ENCODE data around the gene SELPLG. TPM values are rescaled to one million over a fixed set of nuclear protein-coding genes. Genes with fewer than 3 reads are reported as not detected.
"Not testable (repeated sequence)": the region's sequence is repeated elsewhere in the genome, so short reads cannot be mapped to it uniquely, and the experiment has no call there.

SELPLG gene
- total RNA-seq, 1 donor from 2014 or later, result 5.8 TPM

DNA sequence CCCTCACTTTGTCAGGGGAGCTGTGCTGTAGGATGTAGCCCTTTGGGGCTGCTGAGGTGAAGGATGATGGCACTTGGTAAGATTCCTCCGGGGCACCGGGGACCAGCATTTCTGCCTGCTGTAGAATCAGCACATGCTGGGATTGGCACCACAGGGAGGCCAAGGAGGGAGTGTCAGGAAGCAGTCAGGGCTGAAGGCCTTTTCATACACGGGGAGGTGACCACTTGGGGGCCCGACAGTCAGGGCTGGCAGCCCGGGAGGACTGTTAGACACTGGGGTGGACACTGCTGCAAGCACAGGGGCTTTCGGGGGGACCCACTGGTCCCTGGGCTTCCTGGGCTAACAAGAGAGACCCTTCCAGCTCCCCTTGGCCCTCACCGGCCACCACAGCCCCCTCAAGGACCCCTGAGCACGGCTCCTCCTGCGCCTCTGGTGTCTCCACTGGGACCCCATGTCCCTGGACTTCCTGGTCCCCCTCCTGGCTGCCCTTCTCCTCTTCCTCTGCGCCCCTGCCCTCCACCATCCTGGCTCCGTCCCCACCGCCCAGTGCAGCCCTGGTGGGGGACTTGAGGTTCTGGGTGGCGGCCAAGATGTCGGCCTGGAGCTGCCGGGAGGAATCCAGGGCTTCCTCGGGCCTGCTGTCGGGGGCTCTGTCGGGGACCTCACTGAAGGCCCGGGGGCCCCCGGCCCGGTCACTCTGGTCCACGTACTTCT lies 42.3 kb downstream of the SELPLG start:
- H4K20me1 ChIP-seq (ENCODE audit: insufficient read depth, low read length), result peaks cover 7% of the 10 kb centered on the region
- no peak for TF ChIP-seq EZH2 (IDR thresholded peaks at IDR 0.05; ENCODE audit: insufficient read depth, low read length)
- TF ChIP-seq, protein P1, sequence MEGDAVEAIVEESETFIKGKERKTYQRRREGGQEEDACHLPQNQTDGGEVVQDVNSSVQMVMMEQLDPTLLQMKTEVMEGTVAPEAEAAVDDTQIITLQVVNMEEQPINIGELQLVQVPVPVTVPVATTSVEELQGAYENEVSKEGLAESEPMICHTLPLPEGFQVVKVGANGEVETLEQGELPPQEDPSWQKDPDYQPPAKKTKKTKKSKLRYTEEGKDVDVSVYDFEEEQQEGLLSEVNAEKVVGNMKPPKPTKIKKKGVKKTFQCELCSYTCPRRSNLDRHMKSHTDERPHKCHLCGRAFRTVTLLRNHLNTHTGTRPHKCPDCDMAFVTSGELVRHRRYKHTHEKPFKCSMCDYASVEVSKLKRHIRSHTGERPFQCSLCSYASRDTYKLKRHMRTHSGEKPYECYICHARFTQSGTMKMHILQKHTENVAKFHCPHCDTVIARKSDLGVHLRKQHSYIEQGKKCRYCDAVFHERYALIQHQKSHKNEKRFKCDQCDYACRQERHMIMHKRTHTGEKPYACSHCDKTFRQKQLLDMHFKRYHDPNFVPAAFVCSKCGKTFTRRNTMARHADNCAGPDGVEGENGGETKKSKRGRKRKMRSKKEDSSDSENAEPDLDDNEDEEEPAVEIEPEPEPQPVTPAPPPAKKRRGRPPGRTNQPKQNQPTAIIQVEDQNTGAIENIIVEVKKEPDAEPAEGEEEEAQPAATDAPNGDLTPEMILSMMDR (IDR thresholded peaks at IDR 0.05; ENCODE audit: insufficient read depth, low read depth, low read length), result no peak
- H3K27me3 ChIP-seq (ENCODE audit: insufficient read depth, low read length), result no peaks in the 10 kb centered on the region
- Mint-ChIP-seq H3K9me3 (ENCODE audit: unreplicated experiment) (no peaks in the 10 kb centered on the region), H3K36me3 (ENCODE audit: low read depth, unreplicated experiment) (no peaks in the 10 kb centered on the region), H3K27me3 (ENCODE audit: low read depth, unreplicated experiment) (peaks cover 5% of the 10 kb centered on the region), H3K4me1 (ENCODE audit: low read depth, unreplicated experiment) (peaks cover 7% of the 10 kb centered on the region), H3K27ac (ENCODE audit: unreplicated experiment) (no peak overlapping the region), H3K4me3 (ENCODE audit: unreplicated experiment) (no peak overlapping the region)
- no peaks in the 10 kb centered on the region for H3K9me3 ChIP-seq (ENCODE audit: insufficient read depth, low read depth, low read length)
- H3K36me3 ChIP-seq (ENCODE audit: insufficient read depth, low read length), result no peaks in the 10 kb centered on the region
- no peak overlapping the region for H3K4me3 ChIP-seq (ENCODE audit: insufficient read depth, low read depth, low read length)
- no peak overlapping the region for H3K4me2 ChIP-seq (ENCODE audit: low read length)
- H2AFZ ChIP-seq (ENCODE audit: low read depth, low read length), result no peak overlapping the region
- no peaks in the 10 kb centered on the region for H3K4me1 ChIP-seq (ENCODE audit: insufficient read depth, low read length)
- H3K27ac ChIP-seq (ENCODE audit: low read depth, low read length), result no peak overlapping the region
- no peak for FAIRE-seq
- no peak overlapping the region for H3K9ac ChIP-seq (ENCODE audit: low read length)
- DNase-seq (ENCODE audit: low read depth), result no peak
- no peaks in the 10 kb centered on the region for H3K79me2 ChIP-seq (ENCODE audit: insufficient read depth, low read length)

DNA sequence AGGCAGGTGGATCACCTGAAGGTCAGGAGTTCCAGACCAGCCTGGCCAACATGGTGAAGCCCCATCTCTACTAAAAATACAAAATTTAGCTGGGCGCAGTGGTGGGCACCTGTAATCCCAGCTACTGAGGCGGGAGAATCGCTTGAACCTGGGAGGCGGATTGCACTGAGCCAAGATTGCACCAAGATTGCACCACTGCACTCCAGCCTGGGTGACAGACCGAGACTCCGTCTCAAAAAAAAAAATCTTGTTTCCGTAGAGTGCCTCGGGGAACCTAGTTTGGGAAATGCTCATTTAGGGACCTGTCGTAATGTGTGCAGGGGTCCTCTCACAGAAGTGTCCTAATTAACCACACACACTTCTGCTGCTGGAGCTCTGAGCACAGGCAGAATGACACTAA lies 43.2 kb downstream of the SELPLG start:
- not testable (repeated sequence) for H3K4me1 ChIP-seq (ENCODE audit: insufficient read depth, low read length); H3K27me3 Mint-ChIP-seq (ENCODE audit: low read depth, unreplicated experiment); DNase-seq (ENCODE audit: low read depth); H3K27ac Mint-ChIP-seq (ENCODE audit: unreplicated experiment); H3K4me2 ChIP-seq (ENCODE audit: low read length); H3K4me1 Mint-ChIP-seq (ENCODE audit: low read depth, unreplicated experiment); H2AFZ ChIP-seq (ENCODE audit: low read depth, low read length); H3K9ac ChIP-seq (ENCODE audit: low read length); H3K27me3 ChIP-seq (ENCODE audit: insufficient read depth, low read length); H3K4me3 Mint-ChIP-seq (ENCODE audit: unreplicated experiment); FAIRE-seq; H3K9me3 Mint-ChIP-seq (ENCODE audit: unreplicated experiment); H3K36me3 Mint-ChIP-seq (ENCODE audit: low read depth, unreplicated experiment); H3K9me3 ChIP-seq (ENCODE audit: insufficient read depth, low read depth, low read length); H3K36me3 ChIP-seq (ENCODE audit: insufficient read depth, low read length); H3K4me3 ChIP-seq (ENCODE audit: insufficient read depth, low read depth, low read length); H4K20me1 ChIP-seq (ENCODE audit: insufficient read depth, low read length); H3K27ac ChIP-seq (ENCODE audit: low read depth, low read length); H3K79me2 ChIP-seq (ENCODE audit: insufficient read depth, low read length)

DNA sequence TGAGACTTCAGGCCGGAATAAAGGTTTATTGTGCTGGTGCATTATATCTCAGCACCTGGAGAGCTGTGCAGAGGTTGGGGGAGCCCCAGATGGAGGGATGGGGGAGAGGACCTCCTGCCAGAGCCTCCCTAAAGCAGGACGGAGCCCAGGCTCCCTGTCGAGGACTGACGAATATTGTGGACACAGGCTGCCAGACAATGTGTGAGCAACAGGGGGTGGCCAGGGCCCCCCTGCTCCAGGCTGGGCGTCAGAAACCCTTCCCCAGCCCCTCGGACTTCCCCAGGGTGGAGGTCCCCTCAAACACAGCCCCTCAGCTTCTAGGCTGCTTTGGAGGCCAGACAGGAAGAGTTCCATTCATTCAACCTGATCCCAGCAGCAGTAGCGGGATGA lies 43.9 kb downstream of the SELPLG start:
- no peaks in the 10 kb centered on the region for H3K9me3 ChIP-seq (ENCODE audit: insufficient read depth, low read depth, low read length)
- H3K9ac ChIP-seq (ENCODE audit: low read length), result no peak overlapping the region
- no peaks in the 10 kb centered on the region for H4K20me1 ChIP-seq (ENCODE audit: insufficient read depth, low read length)
- TF ChIP-seq, protein P1 (IDR thresholded peaks at IDR 0.05; ENCODE audit: insufficient read depth, low read depth, low read length), result no peak
- TF ChIP-seq EZH2 (IDR thresholded peaks at IDR 0.05; ENCODE audit: insufficient read depth, low read length), result no peak
- H3K36me3 ChIP-seq (ENCODE audit: insufficient read depth, low read length), result no peaks in the 10 kb centered on the region
- H3K27ac ChIP-seq (ENCODE audit: low read depth, low read length), result no peak overlapping the region
- H3K4me1 ChIP-seq (ENCODE audit: insufficient read depth, low read length), result no peaks in the 10 kb centered on the region
- H3K9me3 Mint-ChIP-seq (ENCODE audit: unreplicated experiment), result no peaks in the 10 kb centered on the region
- no peak overlapping the region for H3K4me2 ChIP-seq (ENCODE audit: low read length)
- FAIRE-seq, result no peak
- H3K27me3 Mint-ChIP-seq (ENCODE audit: low read depth, unreplicated experiment), result peaks cover 5% of the 10 kb centered on the region
- H2AFZ ChIP-seq (ENCODE audit: low read depth, low read length), result no peak overlapping the region
- H3K4me1 Mint-ChIP-seq (ENCODE audit: low read depth, unreplicated experiment), result peaks cover 7% of the 10 kb centered on the region
- no peaks in the 10 kb centered on the region for H3K27me3 ChIP-seq (ENCODE audit: insufficient read depth, low read length)
- no peak for DNase-seq (ENCODE audit: low read depth)
- H3K36me3 Mint-ChIP-seq (ENCODE audit: low read depth, unreplicated experiment), result no peaks in the 10 kb centered on the region
- no peaks in the 10 kb centered on the region for H3K79me2 ChIP-seq (ENCODE audit: insufficient read depth, low read length)
- H3K4me3 ChIP-seq (ENCODE audit: insufficient read depth, low read depth, low read length), result no peak overlapping the region
- H3K27ac Mint-ChIP-seq (ENCODE audit: unreplicated experiment), result no peak overlapping the region
- H3K4me3 Mint-ChIP-seq (ENCODE audit: unreplicated experiment), result no peak overlapping the region

All from astrocyte (in vitro differentiated cells and primary cell).